ENCODE data around the gene DIP2C.
"Not testable (repeated sequence)": the region's sequence is repeated elsewhere in the genome, so short reads cannot be mapped to it uniquely, and the experiment has no call there.

DIP2C gene

GRCh38 chr10:368579-369220, 320.8 kb downstream of the DIP2C start:
- Histone ChIP-seq H3K27me3 (ENCODE audit: insufficient read depth, low read length, poor library complexity, severe bottlenecking) (no peaks in the 10 kb centered on the region), H4K20me1 (ENCODE audit: insufficient read depth, low read length, poor library complexity, severe bottlenecking) (no peaks in the 10 kb centered on the region), H3K9ac (ENCODE audit: low read depth, low read length, poor library complexity, severe bottlenecking) (no peak overlapping the region), H3K4me2 (ENCODE audit: low read depth, low read length, poor library complexity, severe bottlenecking) (no peak overlapping the region), H2AFZ (ENCODE audit: low read length) (no peak overlapping the region), H3K4me3 (ENCODE audit: low read length, poor library complexity, severe bottlenecking) (no peak overlapping the region), H3F3A (ENCODE audit: low read depth) (no peaks in the 10 kb centered on the region), H3K9me2 (replicated peaks; ENCODE audit: low read depth, low read length) (no peaks in the 10 kb centered on the region), H3K4me1 (ENCODE audit: insufficient read depth, low read length, poor library complexity, severe bottlenecking) (no peaks in the 10 kb centered on the region), H3K79me2 (ENCODE audit: insufficient read depth, low read length) (no peaks in the 10 kb centered on the region), H3K36me3 (ENCODE audit: insufficient read depth, low read length) (no peaks in the 10 kb centered on the region), H3K9me3 (ENCODE audit: insufficient read depth, low read depth, low read length) (no peaks in the 10 kb centered on the region)
- TF ChIP-seq CTCF (conservative IDR thresholded peaks at IDR 0.05; ENCODE audit: low read length) (no peak), EZH2phosphoT487 (IDR thresholded peaks at IDR 0.05; ENCODE audit: borderline replicate concordance) (no peak)

- H2AFZ ChIP-seq (ENCODE audit: low read length); H3K4me3 ChIP-seq (ENCODE audit: low read length, poor library complexity, severe bottlenecking); H3K9me2 ChIP-seq (replicated peaks; ENCODE audit: low read depth, low read length); H3K9me3 ChIP-seq (ENCODE audit: insufficient read depth, low read depth, low read length); H4K20me1 ChIP-seq (ENCODE audit: insufficient read depth, low read length, poor library complexity, severe bottlenecking); H3K4me2 ChIP-seq (ENCODE audit: low read depth, low read length, poor library complexity, severe bottlenecking); H3F3A ChIP-seq (ENCODE audit: low read depth); H3K27me3 ChIP-seq (ENCODE audit: insufficient read depth, low read length, poor library complexity, severe bottlenecking); H3K79me2 ChIP-seq (ENCODE audit: insufficient read depth, low read length); H3K36me3 ChIP-seq (ENCODE audit: insufficient read depth, low read length); H3K9ac ChIP-seq (ENCODE audit: low read depth, low read length, poor library complexity, severe bottlenecking); H3K4me1 ChIP-seq (ENCODE audit: insufficient read depth, low read length, poor library complexity, severe bottlenecking): not testable (repeated sequence)
Measured at GRCh38 chr10:368107-368506, 321.4 kb downstream of the DIP2C start.

- Histone ChIP-seq H3F3A (ENCODE audit: low read depth) (no peaks in the 10 kb centered on the region), H3K27me3 (ENCODE audit: insufficient read depth, low read length, poor library complexity, severe bottlenecking) (no peaks in the 10 kb centered on the region), H3K4me3 (ENCODE audit: low read length, poor library complexity, severe bottlenecking) (no peak overlapping the region), H2AFZ (ENCODE audit: low read length) (no peak overlapping the region), H3K4me2 (ENCODE audit: low read depth, low read length, poor library complexity, severe bottlenecking) (no peak overlapping the region), H3K36me3 (ENCODE audit: insufficient read depth, low read length) (no peaks in the 10 kb centered on the region), H3K9ac (ENCODE audit: low read depth, low read length, poor library complexity, severe bottlenecking) (no peak overlapping the region), H3K9me3 (ENCODE audit: insufficient read depth, low read depth, low read length) (no peaks in the 10 kb centered on the region), H3K4me1 (ENCODE audit: insufficient read depth, low read length, poor library complexity, severe bottlenecking) (no peaks in the 10 kb centered on the region), H4K20me1 (ENCODE audit: insufficient read depth, low read length, poor library complexity, severe bottlenecking) (no peaks in the 10 kb centered on the region), H3K79me2 (ENCODE audit: insufficient read depth, low read length) (no peaks in the 10 kb centered on the region), H3K9me2 (replicated peaks; ENCODE audit: low read depth, low read length) (no peaks in the 10 kb centered on the region)
- TF ChIP-seq EZH2phosphoT487 (IDR thresholded peaks at IDR 0.05; ENCODE audit: borderline replicate concordance) (no peak), CTCF (conservative IDR thresholded peaks at IDR 0.05; ENCODE audit: low read length) (no peak)
Measured at GRCh38 chr10:367636-368035, 321.8 kb downstream of the DIP2C start.

- Histone ChIP-seq H3F3A (ENCODE audit: low read depth) (no peaks in the 10 kb centered on the region), H3K9ac (ENCODE audit: low read depth, low read length, poor library complexity, severe bottlenecking) (no peak overlapping the region), H3K79me2 (ENCODE audit: insufficient read depth, low read length) (no peaks in the 10 kb centered on the region), H3K9me3 (ENCODE audit: insufficient read depth, low read depth, low read length) (no peaks in the 10 kb centered on the region), H3K27me3 (ENCODE audit: insufficient read depth, low read length, poor library complexity, severe bottlenecking) (no peaks in the 10 kb centered on the region), H2AFZ (ENCODE audit: low read length) (no peak overlapping the region), H3K4me2 (ENCODE audit: low read depth, low read length, poor library complexity, severe bottlenecking) (no peak overlapping the region), H3K36me3 (ENCODE audit: insufficient read depth, low read length) (no peaks in the 10 kb centered on the region), H3K9me2 (replicated peaks; ENCODE audit: low read depth, low read length) (no peaks in the 10 kb centered on the region), H3K4me1 (ENCODE audit: insufficient read depth, low read length, poor library complexity, severe bottlenecking) (no peaks in the 10 kb centered on the region), H3K4me3 (ENCODE audit: low read length, poor library complexity, severe bottlenecking) (no peak overlapping the region), H4K20me1 (ENCODE audit: insufficient read depth, low read length, poor library complexity, severe bottlenecking) (no peaks in the 10 kb centered on the region)
- TF ChIP-seq CTCF (conservative IDR thresholded peaks at IDR 0.05; ENCODE audit: low read length), result no peak
- TF ChIP-seq EZH2phosphoT487 (IDR thresholded peaks at IDR 0.05; ENCODE audit: borderline replicate concordance), result no peak
Measured at GRCh38 chr10:366186-366585, 323.3 kb downstream of the DIP2C start.

Measured in Loucy (cell line).